Naive B cell (primary cell): ENCODE results near the gene ZNF444. TPM values are rescaled to one million over a fixed set of nuclear protein-coding genes. Genes with fewer than 3 reads are reported as not detected.

Experiments
- ATAC-seq, 2 donors: fragments of 150-1000 bp; cut with Tn5 transposase; 2 replicates each; pipeline ENCODE4 v1.10.0; 2021; ENCODE audit warnings: low read depth in 2 of 2, mild to moderate bottlenecking in 2 of 2, moderate library complexity in 2 of 2
- DNase-seq: peaks from one replicate; pipeline ENCODE4 v3.0.0; 2022
- H3K27ac Mint-ChIP-seq, 6 donors: one replicate each; pipeline ENCODE4 v1.8.0; 2020 to 2022; ENCODE audit warnings: mild to moderate bottlenecking in 6 of 6, mixed read lengths in 6 of 6, moderate library complexity in 5 of 6, inconsistent platforms in 2 of 6
- H3K27me3 Mint-ChIP-seq, 3 donors: one replicate each; pipeline ENCODE4 v1.8.0; 2021 to 2022; ENCODE audit warnings: mixed read lengths in 3 of 3, mild to moderate bottlenecking in 1 of 3
- H3K36me3 Mint-ChIP-seq, 2 donors: one replicate each; pipeline ENCODE4 v1.8.0; 2020 to 2022; ENCODE audit warnings: mixed read lengths in 2 of 2, inconsistent platforms in 1 of 2, mild to moderate bottlenecking in 1 of 2
- H3K4me1 Mint-ChIP-seq, 3 donors: one replicate each; pipeline ENCODE4 v1.8.0; 2020 to 2022; ENCODE audit warnings: mixed read lengths in 3 of 3, inconsistent platforms in 1 of 3, mild to moderate bottlenecking in 1 of 3, moderate library complexity in 1 of 3
- H3K4me3 Mint-ChIP-seq, 8 donors: one replicate each; pipeline ENCODE4 v1.8.0; 2020 to 2022; ENCODE audit warnings: mild to moderate bottlenecking in 8 of 8, mixed read lengths in 8 of 8, moderate library complexity in 8 of 8, inconsistent platforms in 2 of 8
- H3K9me3 Mint-ChIP-seq, 7 donors: one replicate each; pipeline ENCODE4 v1.8.0; 2020 to 2022; ENCODE audit warnings: mixed read lengths in 7 of 7, mild to moderate bottlenecking in 5 of 7, inconsistent platforms in 2 of 7, moderate library complexity in 1 of 7
- polyA plus RNA-seq, 6 donors: library from polyadenylated mRNA; unstranded; fragments of 300-500 nt; fragmentation: Illumina TruSeq; gene quantifications; one replicate each; pipeline ENCODE4 v1.2.3, GENCODE V29; 2021; ENCODE audit warnings: low read depth in 6 of 6

ZNF444 gene
- polyA plus RNA-seq, 6 donors from 2014 or later: 9.7 to 24.6 (median 13.1) TPM

GRCh38 chr19:56120371-56121179 is 20.5 kb upstream of the ZNF444 start:
- H3K4me1 Mint-ChIP-seq: peaks cover 31 to 51% (median 37%) of the 10 kb centered on the region in 3 donors
- no peaks in the 10 kb centered on the region for H3K9me3 Mint-ChIP-seq
- H3K27me3 Mint-ChIP-seq: no peaks in the 10 kb centered on the region
- peak; percentile 58 to 61 for ATAC-seq
- DNase-seq: peak; percentile 91
- H3K4me3 Mint-ChIP-seq: peak overlapping the region; percentile 81 to 98 (median 95)
- peak overlapping the region; percentile 98 to 100 (median 99) for H3K27ac Mint-ChIP-seq
- H3K36me3 Mint-ChIP-seq: no peaks in the 10 kb centered on the region

- H3K4me1 Mint-ChIP-seq: peaks cover 29 to 45% (median 32%) of the 10 kb centered on the region in 3 donors
- DNase-seq (peak; percentile 99), ATAC-seq (peak; percentile 74 to 78)
- H3K9me3 Mint-ChIP-seq: no peaks in the 10 kb centered on the region
- no peaks in the 10 kb centered on the region for H3K36me3 Mint-ChIP-seq
- H3K4me3 Mint-ChIP-seq: peak within 1 kb of the TSS; percentile 81 to 98 (median 95)
- peak within 1 kb of the TSS; percentile 98 to 100 (median 99) for H3K27ac Mint-ChIP-seq
- no peaks in the 10 kb centered on the region for H3K27me3 Mint-ChIP-seq
Observed at GRCh38 chr19:56121180-56122167, 19.6 kb upstream of the ZNF444 start, which contains the start of gene ZNF787. ZNF787 (minus strand) TSS chr19:56121295; CDS start chr19:56103217, 18,078 bp downstream.

- Mint-ChIP-seq H3K4me1 (peaks cover 19 to 28% (median 21%) of the 10 kb centered on the region in 3 donors), H3K27ac (peak overlapping the region in 1 of 6 donors; percentile 19), H3K4me3 (peak overlapping the region in 1 of 8 donors; percentile 64), H3K27me3 (no peaks in the 10 kb centered on the region), H3K9me3 (no peaks in the 10 kb centered on the region), H3K36me3 (no peaks in the 10 kb centered on the region)
- no peak for DNase-seq
- ATAC-seq: no peak
Observed at GRCh38 chr19:56123266-56123891, 17.7 kb upstream of the ZNF444 start.

- ATAC-seq: no peak
Observed at GRCh38 chr19:56124578-56124977, 16.5 kb upstream of the ZNF444 start.

GRCh38 chr19:56125806-56126590 is 15.1 kb upstream of the ZNF444 start:
- H3K4me3 Mint-ChIP-seq: no peak overlapping the region

More at GRCh38 chr19:56124578-56124977, 16.5 kb upstream of the ZNF444 start:
- Mint-ChIP-seq H3K36me3 (no peaks in the 10 kb centered on the region), H3K9me3 (no peaks in the 10 kb centered on the region), H3K27me3 (no peaks in the 10 kb centered on the region), H3K4me1 (peaks cover 9 to 16% (median 10%) of the 10 kb centered on the region in 3 donors), H3K27ac (peak overlapping the region in 1 of 6 donors; percentile 79), H3K4me3 (no peak overlapping the region)
- DNase-seq: no peak

GRCh38 chr19:56126983-56127780 is 13.9 kb upstream of the ZNF444 start:
- ATAC-seq (no peak), DNase-seq (no peak)
- Mint-ChIP-seq H3K27me3 (no peaks in the 10 kb centered on the region), H3K9me3 (no peaks in the 10 kb centered on the region), H3K27ac (no peak overlapping the region), H3K36me3 (no peaks in the 10 kb centered on the region), H3K4me1 (peaks cover 0 to 3% (median 0%) of the 10 kb centered on the region in 3 donors), H3K4me3 (no peak overlapping the region)

More at GRCh38 chr19:56125806-56126590, 15.1 kb upstream of the ZNF444 start:
- ATAC-seq (no peak), DNase-seq (no peak)
- peak overlapping the region in 1 of 6 donors; percentile 33 for H3K27ac Mint-ChIP-seq
- H3K27me3 Mint-ChIP-seq: no peaks in the 10 kb centered on the region
- H3K36me3 Mint-ChIP-seq: no peaks in the 10 kb centered on the region
- H3K9me3 Mint-ChIP-seq: no peaks in the 10 kb centered on the region
- peaks cover 0 to 7% (median 0%) of the 10 kb centered on the region in 3 donors for H3K4me1 Mint-ChIP-seq

- Mint-ChIP-seq H3K27ac (no peak overlapping the region), H3K27me3 (no peaks in the 10 kb centered on the region), H3K36me3 (no peaks in the 10 kb centered on the region), H3K9me3 (no peaks in the 10 kb centered on the region), H3K4me1 (peaks cover 10 to 19% (median 11%) of the 10 kb centered on the region in 3 donors), H3K4me3 (no peak overlapping the region)
- DNase-seq (no peak), ATAC-seq (no peak)
Observed at GRCh38 chr19:56130006-56130405, 11.1 kb upstream of the ZNF444 start.

- peak overlapping the region in 1 of 6 donors; percentile 16 for H3K27ac Mint-ChIP-seq
- DNase-seq (no peak), ATAC-seq (no peak)
- no peaks in the 10 kb centered on the region for H3K9me3 Mint-ChIP-seq
- H3K36me3 Mint-ChIP-seq: no peaks in the 10 kb centered on the region
- H3K4me1 Mint-ChIP-seq: peaks cover 10 to 19% (median 11%) of the 10 kb centered on the region in 3 donors
- H3K4me3 Mint-ChIP-seq: no peak overlapping the region
- no peaks in the 10 kb centered on the region for H3K27me3 Mint-ChIP-seq
Observed at GRCh38 chr19:56131651-56132050, 9.4 kb upstream of the ZNF444 start.

GRCh38 chr19:56132316-56132822 is 8.7 kb upstream of the ZNF444 start:
- H3K27ac Mint-ChIP-seq: peak overlapping the region in 1 of 6 donors; percentile 48
- no peak for DNase-seq
- H3K4me1 Mint-ChIP-seq: peaks cover 10 to 19% (median 11%) of the 10 kb centered on the region in 3 donors
- no peak for ATAC-seq
- H3K9me3 Mint-ChIP-seq: no peaks in the 10 kb centered on the region
- no peaks in the 10 kb centered on the region for H3K36me3 Mint-ChIP-seq
- no peak overlapping the region for H3K4me3 Mint-ChIP-seq
- no peaks in the 10 kb centered on the region for H3K27me3 Mint-ChIP-seq

- peak overlapping the region; percentile 59 to 98 (median 86) for H3K27ac Mint-ChIP-seq
- H3K9me3 Mint-ChIP-seq: no peaks in the 10 kb centered on the region
- H3K36me3 Mint-ChIP-seq: no peaks in the 10 kb centered on the region
- peak; percentile 63 for DNase-seq
- peak overlapping the region in 7 of 8 donors; percentile 40 to 79 (median 62) for H3K4me3 Mint-ChIP-seq
- H3K4me1 Mint-ChIP-seq: peaks cover 11 to 19% (median 12%) of the 10 kb centered on the region in 3 donors
- ATAC-seq: peak; percentile 100
- H3K27me3 Mint-ChIP-seq: no peaks in the 10 kb centered on the region
Observed at GRCh38 chr19:56133858-56134653, 7.0 kb upstream of the ZNF444 start.

GRCh38 chr19:56134654-56134921 is 6.5 kb upstream of the ZNF444 start:
- H3K27ac Mint-ChIP-seq: peak overlapping the region in 4 of 6 donors; percentile 57 to 90 (median 82)
- H3K27me3 Mint-ChIP-seq: no peaks in the 10 kb centered on the region
- DNase-seq (no peak), ATAC-seq (no peak)
- H3K4me3 Mint-ChIP-seq: peak overlapping the region in 2 of 8 donors; percentile 25 to 50
- no peaks in the 10 kb centered on the region for H3K36me3 Mint-ChIP-seq
- peaks cover 12 to 20% (median 15%) of the 10 kb centered on the region in 3 donors for H3K4me1 Mint-ChIP-seq
- H3K9me3 Mint-ChIP-seq: no peaks in the 10 kb centered on the region
